SU-DHL-6 (cell line): ENCODE measurements around the gene ECD.

Experiments used
- H2AFZ ChIP-seq: fragments of 200-600 bp; sonication (generic); 2 replicates; pipeline ENCODE4 v1.6.1; 2014; ENCODE audit warnings: low read depth, mild to moderate bottlenecking, moderate library complexity, mixed read lengths, antibody characterized with exemption, low read length; ENCODE audit not compliant: severe bottlenecking
- H3F3A ChIP-seq: fragments of 200-600 bp; shearing (Covaris generic); 2 replicates; pipeline ENCODE4 v1.6.0; 2016; ENCODE audit warnings: antibody characterized with exemption, mild to moderate bottlenecking; ENCODE audit not compliant: insufficient read depth
- H3K27ac ChIP-seq: fragments of 200-600 bp; sonication (generic); 2 replicates; pipeline ENCODE4 v1.5.1; 2016; ENCODE audit warnings: low read depth, mild to moderate bottlenecking, low read length, moderate library complexity, mixed read lengths
- H3K27me3 ChIP-seq: fragments of 200-600 bp; sonication (generic), shearing (Covaris generic); 2 replicates; pipeline ENCODE4 v1.6.0; 2014; ENCODE audit warnings: mild to moderate bottlenecking, low read length
- H3K36me3 ChIP-seq: fragments of 200-600 bp; sonication (generic); 2 replicates; pipeline ENCODE4 v1.6.1; 2014; ENCODE audit warnings: mild to moderate bottlenecking, low read length, mixed read lengths
- H3K4me2 ChIP-seq: fragments of 300-600, 200-600 bp; shearing (Covaris generic), sonication (generic); 2 replicates; pipeline ENCODE4 v1.6.0; 2014; ENCODE audit warnings: low read length, low read depth, mild to moderate bottlenecking; ENCODE audit not compliant: poor library complexity, severe bottlenecking
- H3K4me3 ChIP-seq: fragments of 200-600 bp; sonication (generic); 2 replicates; pipeline ENCODE4 v1.5.1; 2014; ENCODE audit warnings: antibody characterized with exemption, low read length, mild to moderate bottlenecking, mixed read lengths; ENCODE audit not compliant: insufficient read depth, poor library complexity, severe bottlenecking
- H3K79me2 ChIP-seq: fragments of 200-600 bp; sonication (generic); 2 replicates; pipeline ENCODE4 v1.6.1; 2014; ENCODE audit warnings: mild to moderate bottlenecking, low read length, moderate library complexity; ENCODE audit not compliant: insufficient read depth
- H3K9ac ChIP-seq: fragments of 200-600 bp; sonication (generic); 2 replicates; pipeline ENCODE4 v1.7.0; 2014; ENCODE audit warnings: mild to moderate bottlenecking, low read length
- H3K9me2 ChIP-seq: fragments of 200-600 bp; sonication (generic); replicated peaks from 2 replicates; pipeline ENCODE4 v1.6.1; 2014; ENCODE audit warnings: low read length; ENCODE audit not compliant: insufficient read depth
- H3K9me3 ChIP-seq: fragments of 200-600 bp; sonication (generic); 2 replicates; pipeline ENCODE4 v1.6.1; 2014; ENCODE audit warnings: low read length, mixed read lengths; ENCODE audit not compliant: insufficient read depth
- H4K20me1 ChIP-seq: fragments of 200-600 bp; sonication (generic); 2 replicates; pipeline ENCODE4 v1.6.1; 2014; ENCODE audit warnings: low read depth, mild to moderate bottlenecking, antibody characterized with exemption, low read length, moderate library complexity, mixed read lengths
- CTCF ChIP-seq: fragments of 200-600 bp; sonication (generic); IDR thresholded peaks from one replicate; pipeline ENCODE4 v1.5.1; 2017; ENCODE audit warnings: antibody characterized with exemption, mild to moderate bottlenecking, low read length, moderate library complexity; ENCODE audit not compliant: insufficient read depth, poor library complexity, severe bottlenecking
- EZH2phosphoT487 ChIP-seq: fragments of 200-600 bp; sonication (generic), shearing (Covaris generic); conservative IDR thresholded peaks from 2 replicates; pipeline ENCODE4 v1.6.1; 2018; ENCODE audit warnings: mild to moderate bottlenecking, antibody characterized with exemption, low read length, moderate library complexity, mixed read lengths

Gene ECD

DNA sequence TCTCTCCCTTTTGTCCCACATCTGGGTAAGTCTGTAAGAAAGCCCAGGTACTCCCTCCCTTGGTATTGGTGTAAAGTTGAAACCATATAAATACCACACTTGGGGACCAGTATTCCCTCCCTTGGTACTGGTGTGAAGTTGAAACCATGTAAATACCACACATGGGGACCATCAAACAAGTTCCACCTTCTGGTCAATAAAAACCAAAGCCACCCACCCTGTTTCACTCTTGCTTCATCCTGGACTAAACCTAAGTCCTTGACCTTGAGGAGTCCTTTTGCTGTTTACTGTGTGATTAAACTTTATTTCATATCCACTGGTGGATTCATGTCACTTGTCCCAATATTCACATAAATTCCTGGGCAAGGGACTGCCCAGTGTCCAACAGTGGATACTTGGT lies 79.5 kb downstream of the ECD start:
- no peaks in the 10 kb centered on the region for H3K36me3 ChIP-seq
- no peak for TF ChIP-seq CTCF
- no peak for TF ChIP-seq EZH2phosphoT487
- H3K9me2 ChIP-seq: no peaks in the 10 kb centered on the region
- no peak overlapping the region for H2AFZ ChIP-seq
- H3K27ac ChIP-seq: no peak overlapping the region
- no peak overlapping the region for H3K4me2 ChIP-seq
- peaks cover 11% of the 10 kb centered on the region; the same call in 1 of the 2 replicates for H4K20me1 ChIP-seq
- H3F3A ChIP-seq: peaks cover 13% of the 10 kb centered on the region; the same call in 1 of the 2 replicates
- H3K27me3 ChIP-seq: no peaks in the 10 kb centered on the region
- no peak overlapping the region for H3K9ac ChIP-seq
- H3K79me2 ChIP-seq: peaks cover 90% of the 10 kb centered on the region
- no peaks in the 10 kb centered on the region for H3K9me3 ChIP-seq
- H3K4me3 ChIP-seq: no peak overlapping the region

DNA sequence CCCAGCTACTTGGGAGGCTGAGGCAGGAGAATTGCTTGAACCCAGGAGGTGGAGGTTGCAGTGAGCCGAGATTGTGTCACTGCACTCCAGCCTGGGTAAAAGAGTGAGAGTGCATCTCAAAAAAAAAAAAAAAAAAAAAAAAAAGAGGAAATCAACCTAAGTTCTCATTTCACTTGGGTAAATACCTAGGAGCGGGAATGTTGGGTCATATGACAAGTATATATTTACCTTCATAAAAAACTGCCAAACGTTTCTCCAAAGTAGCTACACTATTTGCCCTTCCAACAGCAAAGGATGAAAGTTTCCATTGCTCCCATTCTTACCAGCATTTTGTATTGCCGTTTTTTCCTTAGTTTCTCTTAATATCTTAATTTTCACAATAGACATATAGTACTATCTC lies 81.0 kb downstream of the ECD start:
- H3K27me3 ChIP-seq: no peaks in the 10 kb centered on the region
- no peak overlapping the region for H3K9ac ChIP-seq
- H3K9me3 ChIP-seq: no peaks in the 10 kb centered on the region
- no peak overlapping the region for H3K4me2 ChIP-seq
- no peaks in the 10 kb centered on the region for H3K36me3 ChIP-seq
- no peak for TF ChIP-seq CTCF
- no peak for TF ChIP-seq EZH2phosphoT487
- peaks cover 11% of the 10 kb centered on the region; the same call in 1 of the 2 replicates for H4K20me1 ChIP-seq
- no peak overlapping the region for H2AFZ ChIP-seq
- H3K79me2 ChIP-seq: peaks cover 86% of the 10 kb centered on the region
- no peak overlapping the region for H3K4me3 ChIP-seq
- no peak overlapping the region for H3K27ac ChIP-seq
- H3F3A ChIP-seq: peaks cover 12% of the 10 kb centered on the region; the same call in 1 of the 2 replicates
- H3K9me2 ChIP-seq: no peaks in the 10 kb centered on the region

DNA sequence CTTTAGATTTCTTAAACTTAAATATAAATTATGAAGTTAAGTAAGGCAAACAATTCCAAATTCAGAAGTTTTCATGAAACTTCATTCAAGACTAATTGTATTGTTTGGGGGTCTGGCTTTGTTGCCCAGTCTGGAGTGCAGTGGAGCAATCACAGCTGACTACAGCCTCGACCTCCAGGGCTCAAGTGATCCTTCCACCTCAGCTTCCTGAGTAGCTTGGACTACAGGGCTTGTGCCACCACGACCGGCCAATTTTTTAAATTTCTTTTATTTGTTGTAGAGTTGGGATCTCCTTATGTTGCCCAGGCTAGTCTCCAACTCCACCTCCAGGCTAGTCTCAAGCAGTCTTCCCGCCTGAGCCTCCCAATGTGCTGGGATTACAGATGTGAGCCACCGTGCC lies 83.6 kb downstream of the ECD start:
- H3F3A ChIP-seq: peaks cover 7% of the 10 kb centered on the region; the same call in 1 of the 2 replicates
- H3K27me3 ChIP-seq: no peaks in the 10 kb centered on the region
- no peak overlapping the region for H3K9ac ChIP-seq
- H3K9me2 ChIP-seq: no peaks in the 10 kb centered on the region
- no peak overlapping the region for H3K4me3 ChIP-seq
- H2AFZ ChIP-seq: no peak overlapping the region
- peaks cover 7% of the 10 kb centered on the region; the same call in 1 of the 2 replicates for H4K20me1 ChIP-seq
- H3K27ac ChIP-seq: no peak overlapping the region
- H3K79me2 ChIP-seq: peaks cover 84% of the 10 kb centered on the region
- H3K9me3 ChIP-seq: no peaks in the 10 kb centered on the region
- H3K4me2 ChIP-seq: no peak overlapping the region
- H3K36me3 ChIP-seq: no peaks in the 10 kb centered on the region
- no peak for TF ChIP-seq EZH2phosphoT487
- no peak for TF ChIP-seq CTCF
